Measurements from ENCODE around the gene PRR19. TPM values are rescaled to one million over a fixed set of nuclear protein-coding genes. Genes with fewer than 3 reads are reported as not detected.
A peak's percentile ranks its signal among the peaks of the same experiment; 100 is the strongest.
"Not testable (repeated sequence)": the region's sequence is repeated elsewhere in the genome, so short reads cannot be mapped to it uniquely, and the experiment has no call there.

The PRR19 gene, protein sequence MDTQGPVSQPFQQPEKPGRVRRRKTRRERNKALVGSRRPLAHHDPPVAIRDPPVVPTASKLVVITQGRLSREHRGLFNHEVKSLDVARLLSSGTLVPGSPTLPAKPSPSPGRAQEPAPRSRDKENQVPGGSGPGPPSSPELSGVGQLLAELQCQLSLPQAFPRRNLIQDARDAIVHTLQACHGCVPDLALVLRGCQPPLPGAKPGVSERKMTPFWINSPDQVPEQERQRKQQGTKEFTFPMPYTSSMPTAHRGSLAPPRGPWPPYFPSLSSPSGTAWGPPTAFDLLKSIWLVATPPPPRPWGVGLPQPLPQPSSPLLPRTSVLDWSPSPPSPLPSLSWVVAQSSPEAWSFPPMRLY
- total RNA-seq, result not detected

GRCh38 chr19:42301646-42302203 is at the start of gene PRR19:
PRR19 (plus strand) TSS chr19:42302132; CDS start chr19:42309585, 7,453 bp downstream.
- Histone ChIP-seq H3K27me3 (ENCODE audit: insufficient read depth, low read length) (no peaks in the 10 kb centered on the region), H3K9me3 (ENCODE audit: low read depth, low read length) (no peaks in the 10 kb centered on the region), H3K4me1 (ENCODE audit: insufficient read depth, low read length) (peaks cover 20% of the 10 kb centered on the region), H3K4me3 (ENCODE audit: low read length) (peak within 1 kb of the TSS; percentile 56)

GRCh38 chr19:42252365-42253244 is 49.3 kb upstream of the PRR19 start:
- Histone ChIP-seq H3K27me3 (ENCODE audit: insufficient read depth, low read length) (no peaks in the 10 kb centered on the region), H3K4me1 (ENCODE audit: insufficient read depth, low read length) (peaks cover 39% of the 10 kb centered on the region), H3K4me3 (ENCODE audit: low read length) (peak overlapping the region; percentile 49), H3K9me3 (ENCODE audit: low read depth, low read length) (no peaks in the 10 kb centered on the region)

DNA sequence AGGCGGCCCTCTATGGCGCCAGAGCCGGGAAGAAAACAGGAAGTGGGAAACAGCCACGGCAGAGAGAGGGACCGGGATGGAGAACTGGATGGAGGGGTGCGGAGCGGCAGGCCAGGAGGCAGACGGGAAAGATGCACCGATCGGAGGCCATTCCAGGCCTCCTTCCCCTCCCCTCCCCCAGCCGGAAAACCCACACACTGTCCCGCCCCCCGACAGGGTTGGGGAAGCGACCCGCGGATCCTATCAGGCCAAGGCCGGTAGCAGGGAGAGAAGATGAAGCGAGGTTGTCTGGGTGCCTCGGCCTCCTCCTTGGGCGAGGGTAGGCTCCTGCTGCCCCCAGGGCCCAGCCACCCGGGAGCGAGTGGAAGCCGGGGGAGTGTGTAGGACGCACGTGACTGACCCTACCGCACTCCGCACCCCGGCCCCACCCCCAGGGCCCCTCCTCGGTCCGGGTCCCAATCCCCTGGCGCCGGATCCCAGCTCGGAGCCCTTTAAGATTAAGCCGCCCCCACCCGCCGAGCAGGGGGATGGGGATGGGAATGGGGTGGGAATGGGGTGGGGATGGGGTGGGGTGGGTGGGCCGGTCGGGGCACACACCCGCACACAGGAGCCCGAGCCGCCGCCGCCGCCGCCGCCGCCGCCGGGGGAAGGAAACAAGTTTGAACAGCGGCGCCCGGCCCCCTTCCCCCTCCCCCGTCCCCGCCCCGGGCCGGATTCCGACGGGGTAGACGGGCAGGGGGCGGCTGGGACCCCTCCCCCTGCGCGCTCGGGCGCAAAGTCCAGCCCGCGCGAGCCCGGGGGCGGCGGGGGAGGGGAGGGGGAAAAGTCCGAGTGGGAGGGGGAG is 48.5 kb upstream of the PRR19 start:
- Histone ChIP-seq H3K9me3 (ENCODE audit: low read depth, low read length) (no peaks in the 10 kb centered on the region), H3K4me1 (ENCODE audit: insufficient read depth, low read length) (peaks cover 39% of the 10 kb centered on the region), H3K4me3 (ENCODE audit: low read length) (peak overlapping the region; percentile 97), H3K27me3 (ENCODE audit: insufficient read depth, low read length) (no peaks in the 10 kb centered on the region)

- Histone ChIP-seq H3K4me1 (ENCODE audit: insufficient read depth, low read length) (peaks cover 39% of the 10 kb centered on the region), H3K27me3 (ENCODE audit: insufficient read depth, low read length) (no peaks in the 10 kb centered on the region), H3K4me3 (ENCODE audit: low read length) (peak overlapping the region; percentile 97), H3K9me3 (ENCODE audit: low read depth, low read length) (no peaks in the 10 kb centered on the region)
These were observed 47.7 kb upstream of the PRR19 start for GRCh38 chr19:42254089-42254849.

GRCh38 chr19:42254850-42255765 is 46.8 kb upstream of the PRR19 start, which contains the start of gene ERF:
ERF (minus strand) TSS chr19:42255128; CDS start chr19:42254999, 129 bp downstream.
- Histone ChIP-seq H3K4me1 (ENCODE audit: insufficient read depth, low read length) (peaks cover 39% of the 10 kb centered on the region), H3K27me3 (ENCODE audit: insufficient read depth, low read length) (no peaks in the 10 kb centered on the region), H3K4me3 (ENCODE audit: low read length) (peak within 1 kb of the TSS; percentile 97), H3K9me3 (ENCODE audit: low read depth, low read length) (no peaks in the 10 kb centered on the region)

DNA sequence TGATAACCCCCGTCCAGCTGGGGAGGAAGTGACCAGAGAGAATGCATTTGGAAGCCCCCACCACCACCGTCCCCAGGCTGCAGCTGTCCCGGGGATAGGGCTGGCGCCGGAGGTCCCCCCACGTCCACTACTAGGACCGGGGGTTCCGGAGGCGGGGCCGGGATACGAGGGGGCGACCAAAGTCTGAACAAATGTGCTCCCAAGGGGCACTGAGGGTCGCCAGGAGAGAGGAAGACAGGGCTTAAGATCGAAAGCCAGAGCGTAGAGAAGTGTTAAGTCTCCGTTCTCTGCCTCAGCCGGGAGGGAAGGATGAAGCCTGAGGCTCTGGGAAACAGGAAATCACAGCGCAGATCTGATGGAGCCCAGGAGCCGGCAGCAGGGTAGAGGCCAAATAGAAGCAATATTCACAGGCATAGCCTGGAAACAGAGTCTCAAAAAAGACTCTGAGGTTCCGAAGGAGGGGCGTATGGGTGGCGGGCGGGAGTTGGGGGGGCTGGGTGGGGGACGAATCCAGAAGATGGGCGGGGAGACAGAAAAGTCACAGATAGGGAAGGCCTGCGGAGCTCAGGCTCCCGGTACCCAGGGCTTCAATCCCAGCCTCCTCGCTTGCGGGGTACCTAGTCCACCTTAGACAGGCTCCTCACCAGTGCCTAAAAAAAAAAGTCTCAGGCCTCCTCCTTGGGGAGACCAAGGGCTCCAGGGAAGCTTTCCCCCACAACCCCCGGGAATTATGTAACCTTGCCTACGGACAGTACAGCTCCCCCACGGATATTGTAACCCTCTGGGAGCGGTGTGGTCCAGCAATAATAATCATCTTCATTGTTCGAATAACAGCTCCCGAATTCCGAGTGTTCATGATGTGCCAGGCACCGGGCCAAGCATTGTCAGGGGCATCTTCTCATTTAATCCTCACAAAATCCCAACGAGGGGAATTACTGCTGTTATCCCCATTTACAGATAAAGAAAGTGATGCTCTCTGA is 45.9 kb upstream of the PRR19 start:
- H3K9me3 ChIP-seq (ENCODE audit: low read depth, low read length), result no peaks in the 10 kb centered on the region
- peaks cover 31% of the 10 kb centered on the region for H3K4me1 ChIP-seq (ENCODE audit: insufficient read depth, low read length)
- no peaks in the 10 kb centered on the region for H3K27me3 ChIP-seq (ENCODE audit: insufficient read depth, low read length)
- H3K4me3 ChIP-seq (ENCODE audit: low read length), result peak overlapping the region; percentile 34

DNA sequence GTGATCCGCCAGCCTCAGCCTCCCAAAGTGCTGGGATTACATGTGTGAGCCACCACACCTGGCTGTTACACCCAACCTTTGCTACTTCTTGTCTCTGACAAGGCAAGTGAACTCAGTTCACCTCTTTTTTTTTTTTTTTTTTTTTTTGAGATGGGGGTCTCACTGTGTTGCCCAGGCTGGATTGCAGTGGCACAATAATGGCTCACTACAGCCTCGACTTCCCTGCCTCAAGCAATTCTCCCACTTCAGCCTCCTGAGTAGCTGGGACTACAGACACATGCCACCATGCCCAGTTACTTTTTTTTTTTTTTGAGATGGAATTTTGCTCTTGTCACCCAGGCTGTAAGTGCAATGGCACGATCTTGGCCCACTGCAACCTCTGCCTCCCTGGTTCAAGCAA is 44.1 kb upstream of the PRR19 start:
- peaks cover 15% of the 10 kb centered on the region for H3K4me1 ChIP-seq (ENCODE audit: insufficient read depth, low read length)
- H3K9me3 ChIP-seq (ENCODE audit: low read depth, low read length); H3K4me3 ChIP-seq (ENCODE audit: low read length); H3K27me3 ChIP-seq (ENCODE audit: insufficient read depth, low read length): not testable (repeated sequence)

- Histone ChIP-seq H3K27me3 (ENCODE audit: insufficient read depth, low read length) (no peaks in the 10 kb centered on the region), H3K9me3 (ENCODE audit: low read depth, low read length) (no peaks in the 10 kb centered on the region), H3K4me3 (ENCODE audit: low read length) (no peak overlapping the region), H3K4me1 (ENCODE audit: insufficient read depth, low read length) (no peaks in the 10 kb centered on the region)
These were observed 40.2 kb upstream of the PRR19 start for GRCh38 chr19:42261763-42262162.

DNA sequence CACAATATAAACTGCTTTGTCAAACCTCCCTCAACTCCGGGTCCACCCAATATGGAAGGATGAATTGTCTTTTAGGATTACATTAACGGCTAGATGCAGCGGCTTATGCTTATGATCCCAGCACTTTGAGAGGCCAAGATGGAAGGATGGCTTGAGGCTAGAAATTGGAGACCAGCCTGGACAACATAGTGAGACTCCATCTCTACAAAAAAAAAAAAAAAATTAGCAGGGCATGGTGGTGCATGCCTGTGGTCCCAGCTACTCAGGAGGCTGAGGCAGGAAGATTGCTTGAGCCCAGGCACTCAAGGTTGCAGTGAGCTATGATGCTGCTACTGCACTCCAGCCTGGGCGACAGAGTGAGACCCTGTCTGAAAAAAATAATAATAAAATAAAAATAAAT is 35.8 kb upstream of the PRR19 start:
- H3K27me3 ChIP-seq (ENCODE audit: insufficient read depth, low read length); H3K9me3 ChIP-seq (ENCODE audit: low read depth, low read length); H3K4me3 ChIP-seq (ENCODE audit: low read length): not testable (repeated sequence)
- H3K4me1 ChIP-seq (ENCODE audit: insufficient read depth, low read length), result peaks cover 26% of the 10 kb centered on the region

GRCh38 chr19:42266928-42267603 is 34.9 kb upstream of the PRR19 start:
- not testable (repeated sequence) for H3K4me3 ChIP-seq (ENCODE audit: low read length); H3K9me3 ChIP-seq (ENCODE audit: low read depth, low read length); H3K27me3 ChIP-seq (ENCODE audit: insufficient read depth, low read length)
- H3K4me1 ChIP-seq (ENCODE audit: insufficient read depth, low read length), result peaks cover 34% of the 10 kb centered on the region

DNA sequence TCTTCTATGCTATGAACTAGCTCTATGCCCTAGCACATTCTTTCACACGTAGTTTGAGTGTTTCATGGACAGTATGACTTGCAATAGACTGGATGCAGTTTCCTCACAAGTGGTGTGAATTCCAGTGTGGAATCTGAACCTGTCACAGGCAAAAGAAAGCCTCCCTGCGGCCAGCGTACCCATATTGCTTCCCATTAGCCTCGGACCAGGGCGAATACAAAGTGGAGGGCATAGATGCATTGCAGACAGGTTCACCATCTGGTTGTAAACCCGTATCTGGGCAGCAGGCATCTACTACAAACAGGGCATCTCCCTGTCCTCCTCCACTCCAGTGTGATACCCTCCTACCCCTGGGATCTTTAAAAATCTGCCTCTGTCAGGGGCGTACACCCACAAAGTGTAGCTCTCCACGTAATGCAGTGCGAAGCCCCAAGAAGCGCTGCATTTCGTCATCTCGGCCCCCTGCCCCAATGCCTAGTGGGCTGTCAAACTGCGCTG is 34.2 kb upstream of the PRR19 start:
- no peaks in the 10 kb centered on the region for H3K27me3 ChIP-seq (ENCODE audit: insufficient read depth, low read length)
- H3K9me3 ChIP-seq (ENCODE audit: low read depth, low read length), result no peaks in the 10 kb centered on the region
- peak overlapping the region; percentile 63 for H3K4me3 ChIP-seq (ENCODE audit: low read length)
- peaks cover 34% of the 10 kb centered on the region for H3K4me1 ChIP-seq (ENCODE audit: insufficient read depth, low read length)

Measured in mononuclear cell (primary cell).